ENCODE data around the gene TMEM45A. TPM values are rescaled to one million over a fixed set of nuclear protein-coding genes. Genes with fewer than 3 reads are reported as not detected.
"Not testable (repeated sequence)": the region's sequence is repeated elsewhere in the genome, so short reads cannot be mapped to it uniquely, and the experiment has no call there.

The TMEM45A gene
- total RNA-seq, 4 donors from 2014 or later: 189 to 746 (median 494) TPM

DNA sequence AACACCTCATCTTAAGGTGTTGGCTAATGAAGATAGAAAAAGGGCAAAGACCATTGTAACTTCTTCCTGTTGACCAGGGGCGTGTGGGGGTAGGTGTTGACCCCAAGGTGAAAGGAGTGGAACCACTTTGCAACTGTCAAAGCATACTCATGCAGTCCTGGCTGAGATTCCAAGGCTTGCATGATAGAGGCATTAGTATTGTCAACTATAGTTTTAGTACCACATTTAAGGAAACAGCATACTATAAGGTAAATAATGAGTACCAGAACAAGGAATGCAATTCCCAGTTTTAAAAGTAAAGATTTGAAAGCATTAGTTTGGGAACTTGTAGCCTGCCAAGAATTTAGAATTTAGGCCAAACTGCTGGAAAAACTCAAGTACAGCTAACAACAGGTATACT, 89.2 kb downstream of the TMEM45A start:
- WGBS: 92% methylated on average over 1 of the region's 1 CpG
- Histone ChIP-seq H3K27me3 (no peaks in the 10 kb centered on the region), H3K36me3 (no peaks in the 10 kb centered on the region), H3K4me3 (no peak overlapping the region), H3K27ac (no peak overlapping the region), H3K9me3 (no peaks in the 10 kb centered on the region), H3K4me1 (no peaks in the 10 kb centered on the region)
- DNase-seq (ENCODE audit: low spot score in 2 of 2): no peak
- TF ChIP-seq POLR2A (IDR thresholded peaks at IDR 0.05) (no peak), POLR2AphosphoS5 (IDR thresholded peaks at IDR 0.05) (no peak), EP300 (IDR thresholded peaks at IDR 0.05) (no peak)
- TF ChIP-seq, protein P1, sequence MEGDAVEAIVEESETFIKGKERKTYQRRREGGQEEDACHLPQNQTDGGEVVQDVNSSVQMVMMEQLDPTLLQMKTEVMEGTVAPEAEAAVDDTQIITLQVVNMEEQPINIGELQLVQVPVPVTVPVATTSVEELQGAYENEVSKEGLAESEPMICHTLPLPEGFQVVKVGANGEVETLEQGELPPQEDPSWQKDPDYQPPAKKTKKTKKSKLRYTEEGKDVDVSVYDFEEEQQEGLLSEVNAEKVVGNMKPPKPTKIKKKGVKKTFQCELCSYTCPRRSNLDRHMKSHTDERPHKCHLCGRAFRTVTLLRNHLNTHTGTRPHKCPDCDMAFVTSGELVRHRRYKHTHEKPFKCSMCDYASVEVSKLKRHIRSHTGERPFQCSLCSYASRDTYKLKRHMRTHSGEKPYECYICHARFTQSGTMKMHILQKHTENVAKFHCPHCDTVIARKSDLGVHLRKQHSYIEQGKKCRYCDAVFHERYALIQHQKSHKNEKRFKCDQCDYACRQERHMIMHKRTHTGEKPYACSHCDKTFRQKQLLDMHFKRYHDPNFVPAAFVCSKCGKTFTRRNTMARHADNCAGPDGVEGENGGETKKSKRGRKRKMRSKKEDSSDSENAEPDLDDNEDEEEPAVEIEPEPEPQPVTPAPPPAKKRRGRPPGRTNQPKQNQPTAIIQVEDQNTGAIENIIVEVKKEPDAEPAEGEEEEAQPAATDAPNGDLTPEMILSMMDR (IDR thresholded peaks at IDR 0.05): no peak

DNA sequence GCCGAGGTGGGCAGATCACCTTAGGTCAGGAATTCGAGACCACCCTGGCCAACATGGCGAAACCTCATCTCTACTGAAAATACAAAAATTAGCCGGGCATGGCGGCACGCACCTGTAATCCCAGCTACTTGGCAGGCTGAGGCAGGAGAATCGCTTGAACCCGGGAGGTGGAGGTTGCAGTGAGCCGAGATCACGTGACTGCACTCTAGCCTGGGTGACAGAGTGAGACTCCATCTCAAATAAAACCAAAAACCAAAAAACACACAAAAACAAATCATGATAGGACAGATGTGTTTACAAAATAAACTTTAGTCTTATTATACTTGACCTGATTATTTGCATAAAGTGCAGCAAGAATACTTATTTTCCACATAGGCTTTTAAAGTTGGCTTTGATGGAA, 89.7 kb downstream of the TMEM45A start:
- not testable (repeated sequence) for H3K9me3 ChIP-seq; H3K36me3 ChIP-seq; H3K4me3 ChIP-seq; H3K4me1 ChIP-seq; H3K27me3 ChIP-seq; DNase-seq (ENCODE audit: low spot score in 2 of 2); H3K27ac ChIP-seq
- WGBS: 93% methylated on average over 10 of the region's 10 CpGs

DNA sequence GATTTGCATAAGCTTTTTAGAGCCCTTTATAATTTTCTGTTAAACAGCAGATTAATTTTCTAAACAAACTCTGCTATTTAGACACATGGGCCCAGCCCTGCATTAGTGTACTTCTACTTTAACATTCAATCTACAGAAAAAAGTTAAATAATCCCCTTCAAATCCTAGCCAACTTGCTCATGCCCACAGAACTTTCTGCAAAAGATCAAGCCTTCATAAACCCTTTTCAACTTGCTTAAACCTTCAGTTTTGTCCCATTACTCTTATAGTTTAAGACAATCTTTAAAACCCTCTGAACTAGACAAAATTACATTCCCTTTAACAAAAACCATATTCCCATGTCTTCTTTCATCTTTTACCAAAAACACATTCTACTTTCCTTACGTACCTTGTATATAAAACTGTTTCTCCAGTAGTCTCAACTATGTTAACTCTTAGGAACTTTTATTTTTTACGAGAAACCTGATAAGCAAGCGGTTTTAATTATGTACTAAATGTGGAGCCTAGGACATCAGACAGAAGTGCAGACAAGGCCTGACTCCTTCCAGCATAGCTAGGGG, 91.8 kb downstream of the TMEM45A start:
- Histone ChIP-seq H3K4me1 (no peaks in the 10 kb centered on the region), H3K36me3 (no peaks in the 10 kb centered on the region), H3K9me3 (no peaks in the 10 kb centered on the region), H3K27me3 (no peaks in the 10 kb centered on the region), H3K27ac (no peak overlapping the region), H3K4me3 (no peak overlapping the region)
- WGBS: 90% methylated on average over 3 of the region's 3 CpGs
- TF ChIP-seq POLR2A (IDR thresholded peaks at IDR 0.05): no peak
- no peak for TF ChIP-seq POLR2AphosphoS5 (IDR thresholded peaks at IDR 0.05)
- no peak for TF ChIP-seq EP300 (IDR thresholded peaks at IDR 0.05)
- TF ChIP-seq, protein P1 (IDR thresholded peaks at IDR 0.05): no peak
- DNase-seq (ENCODE audit: low spot score in 2 of 2): no peak

DNA sequence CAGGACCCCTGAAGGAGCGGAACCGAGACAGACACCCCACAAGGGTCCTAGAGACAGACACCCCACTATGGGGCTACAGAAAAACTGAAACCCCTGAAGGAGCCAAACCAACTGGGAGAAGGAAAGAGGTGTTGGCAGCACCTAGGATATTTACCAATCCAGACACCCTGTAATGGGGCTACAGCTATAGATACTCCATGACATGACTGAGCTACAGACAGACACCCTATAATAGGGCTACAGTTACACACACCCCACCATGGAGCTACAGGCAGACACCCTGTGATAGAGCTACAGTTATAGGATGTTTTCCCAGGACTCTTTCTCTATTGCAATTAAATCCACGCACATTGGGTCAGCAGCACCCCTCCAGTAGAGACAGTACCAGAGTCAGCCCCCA, 94.4 kb downstream of the TMEM45A start:
- no peaks in the 10 kb centered on the region for H3K36me3 ChIP-seq
- H3K27me3 ChIP-seq: no peaks in the 10 kb centered on the region
- no peak overlapping the region for H3K27ac ChIP-seq
- peaks cover 3% of the 10 kb centered on the region for H3K4me1 ChIP-seq
- no peaks in the 10 kb centered on the region for H3K9me3 ChIP-seq
- 100% methylated on average over 3 of the region's 3 CpGs for WGBS
- no peak overlapping the region for H3K4me3 ChIP-seq
- DNase-seq (ENCODE audit: low spot score in 2 of 2): no peak
- TF ChIP-seq POLR2AphosphoS5 (IDR thresholded peaks at IDR 0.05) (no peak), POLR2A (IDR thresholded peaks at IDR 0.05) (no peak), EP300 (IDR thresholded peaks at IDR 0.05) (no peak)
- TF ChIP-seq, protein P1 (IDR thresholded peaks at IDR 0.05): no peak

DNA sequence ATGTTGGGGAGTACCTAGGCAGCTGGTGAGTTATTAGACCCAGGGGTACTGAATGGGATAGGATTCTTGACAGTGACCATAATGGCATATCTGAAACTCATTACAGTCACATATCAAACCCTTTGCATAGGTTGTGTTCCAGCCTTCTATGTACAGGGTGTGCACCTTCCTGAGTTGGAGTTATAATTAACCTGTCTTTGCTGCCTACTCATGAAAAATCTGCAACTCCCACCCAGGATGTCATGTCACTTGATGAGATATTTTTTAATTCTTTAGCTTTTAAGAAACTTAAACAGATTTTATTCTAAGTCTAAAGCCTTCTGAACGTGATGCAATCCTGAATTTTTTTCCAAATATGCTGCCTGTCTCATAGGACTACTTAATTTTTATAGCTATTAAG, 95.8 kb downstream of the TMEM45A start:
- Histone ChIP-seq H3K4me3 (no peak overlapping the region), H3K4me1 (peaks cover 3% of the 10 kb centered on the region), H3K27me3 (no peaks in the 10 kb centered on the region), H3K36me3 (no peaks in the 10 kb centered on the region), H3K27ac (no peak overlapping the region), H3K9me3 (no peaks in the 10 kb centered on the region)
- TF ChIP-seq POLR2AphosphoS5 (IDR thresholded peaks at IDR 0.05) (no peak), EP300 (IDR thresholded peaks at IDR 0.05) (no peak), POLR2A (IDR thresholded peaks at IDR 0.05) (no peak)
- TF ChIP-seq, protein P1 (IDR thresholded peaks at IDR 0.05): no peak
- 83% methylated on average over 1 of the region's 1 CpG for WGBS
- DNase-seq (ENCODE audit: low spot score in 2 of 2): no peak

Measured in suprapubic skin (tissue), 4 donors.